Measurements from ENCODE around the gene ZNF598. TPM values are rescaled to one million over a fixed set of nuclear protein-coding genes. Genes with fewer than 3 reads are reported as not detected.
A peak's percentile ranks its signal among the peaks of the same experiment; 100 is the strongest.

ZNF598 gene
- total RNA-seq, 1 donor from 2014 or later, result 19.1 TPM

DNA sequence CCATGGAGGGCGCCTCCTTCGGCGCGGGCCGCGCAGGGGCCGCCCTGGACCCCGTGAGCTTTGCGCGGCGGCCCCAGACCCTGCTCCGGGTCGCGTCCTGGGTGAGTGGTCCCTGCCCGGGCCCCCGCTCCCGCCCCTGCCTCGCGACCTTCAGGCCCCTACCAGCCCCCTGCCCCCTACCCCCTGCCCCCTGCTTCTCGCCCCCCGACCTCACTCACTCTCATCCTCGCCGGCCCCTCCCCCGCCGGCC lies 19.6 kb downstream of the ZNF598 start:
- DNase-seq, result no peak

DNA sequence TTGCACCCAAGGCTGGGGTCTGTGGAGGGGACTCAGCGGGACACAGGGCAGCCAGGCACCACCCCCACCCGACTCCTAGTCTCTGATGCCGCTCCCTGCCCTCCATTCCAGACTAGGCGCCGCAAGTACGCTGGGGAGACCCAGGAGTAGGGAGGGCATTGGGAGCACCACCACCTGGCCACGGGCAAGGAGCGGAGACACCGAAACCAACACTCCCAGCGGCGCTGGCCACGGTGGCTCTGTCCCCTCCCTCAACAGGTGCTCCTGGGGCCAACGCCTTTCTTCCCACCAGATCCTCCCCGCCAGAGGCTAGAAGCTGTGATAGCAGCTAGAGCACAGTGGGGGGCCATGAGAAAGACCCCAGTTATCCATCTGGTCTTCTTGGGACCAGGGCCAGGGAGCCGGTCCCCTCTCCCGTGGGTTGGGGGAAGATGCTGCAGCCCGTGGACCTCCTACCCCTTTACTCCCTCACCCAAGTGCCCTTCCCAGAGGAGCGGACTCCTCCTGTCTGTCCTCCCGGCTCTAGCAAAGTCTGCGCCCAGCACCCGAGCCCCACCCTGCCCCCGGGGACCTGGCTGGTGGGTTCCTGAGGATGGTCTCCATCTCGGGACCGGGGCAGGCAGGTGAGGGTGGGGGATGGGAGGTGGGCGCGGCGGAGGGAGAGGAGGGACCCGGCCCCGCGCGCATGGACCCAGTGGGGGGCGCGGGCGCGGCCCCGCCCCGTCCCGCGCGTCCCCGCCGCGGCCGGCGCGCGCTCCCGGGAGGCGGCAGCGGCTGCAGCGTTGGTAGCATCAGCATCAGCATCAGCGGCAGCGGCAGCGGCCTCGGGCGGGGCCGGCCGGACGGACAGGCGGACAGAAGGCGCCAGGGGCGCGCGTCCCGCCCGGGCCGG lies 20.2 kb downstream of the ZNF598 start, which contains the start of gene SYNGR3:
TSS of gene SYNGR3 (plus strand) at position 762 of the 892 bp plus-strand sequence. CDS start 133 bp downstream, outside the sequence.
- DNase-seq, result no peak

DNA sequence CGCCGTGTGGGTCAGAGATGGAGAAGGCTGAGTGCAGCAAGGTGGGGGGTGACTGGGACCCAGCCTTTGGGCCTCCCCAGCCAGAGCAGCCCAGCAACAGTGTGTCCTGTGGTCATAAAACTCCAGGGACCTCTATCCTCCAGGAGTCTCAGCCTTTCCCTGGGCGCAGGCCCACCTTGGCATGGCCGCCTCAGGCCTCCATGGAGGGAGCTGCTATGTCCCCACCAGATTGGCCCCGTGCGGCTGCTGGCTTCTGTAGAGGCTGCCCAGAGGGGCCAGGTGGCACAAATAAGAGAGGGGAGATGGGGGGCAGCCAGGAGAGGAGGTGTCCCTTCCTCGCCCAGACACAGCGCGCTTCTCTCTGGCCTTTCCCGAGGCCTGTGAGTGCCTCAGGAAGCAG lies 22.4 kb downstream of the ZNF598 start:
- no peak for DNase-seq

DNA sequence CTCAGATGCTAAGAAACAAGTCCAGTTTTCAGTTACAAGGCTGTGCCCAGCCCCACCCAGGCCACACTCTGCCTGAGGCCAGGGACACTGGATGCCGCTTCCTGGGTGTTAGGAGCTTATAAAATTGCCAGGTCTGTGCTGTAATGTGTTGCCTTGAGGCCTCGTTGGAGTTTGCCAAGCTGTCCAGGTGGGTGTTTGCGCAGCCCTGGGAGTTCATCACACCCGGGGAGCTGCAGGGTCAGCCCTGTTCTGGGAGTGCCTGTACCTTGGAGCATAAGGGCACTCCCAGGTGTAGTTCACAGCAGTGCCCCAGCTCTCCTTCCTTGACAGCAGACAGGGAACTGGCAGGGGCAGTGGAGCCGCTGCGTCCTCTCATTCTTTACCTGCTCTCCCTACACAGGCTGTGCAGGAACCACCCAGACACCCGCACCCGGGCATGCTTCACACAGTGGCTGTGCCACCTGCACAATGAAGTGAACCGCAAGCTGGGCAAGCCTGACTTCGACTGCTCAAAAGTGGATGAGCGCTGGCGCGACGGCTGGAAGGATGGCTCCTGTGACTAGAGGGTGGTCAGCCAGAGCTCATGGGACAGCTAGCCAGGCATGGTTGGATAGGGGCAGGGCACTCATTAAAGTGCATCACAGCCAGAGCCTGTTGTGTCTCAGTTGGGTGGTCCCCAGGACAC lies 24.0 kb downstream of the ZNF598 start:
- DNase-seq, result no peak

DNA sequence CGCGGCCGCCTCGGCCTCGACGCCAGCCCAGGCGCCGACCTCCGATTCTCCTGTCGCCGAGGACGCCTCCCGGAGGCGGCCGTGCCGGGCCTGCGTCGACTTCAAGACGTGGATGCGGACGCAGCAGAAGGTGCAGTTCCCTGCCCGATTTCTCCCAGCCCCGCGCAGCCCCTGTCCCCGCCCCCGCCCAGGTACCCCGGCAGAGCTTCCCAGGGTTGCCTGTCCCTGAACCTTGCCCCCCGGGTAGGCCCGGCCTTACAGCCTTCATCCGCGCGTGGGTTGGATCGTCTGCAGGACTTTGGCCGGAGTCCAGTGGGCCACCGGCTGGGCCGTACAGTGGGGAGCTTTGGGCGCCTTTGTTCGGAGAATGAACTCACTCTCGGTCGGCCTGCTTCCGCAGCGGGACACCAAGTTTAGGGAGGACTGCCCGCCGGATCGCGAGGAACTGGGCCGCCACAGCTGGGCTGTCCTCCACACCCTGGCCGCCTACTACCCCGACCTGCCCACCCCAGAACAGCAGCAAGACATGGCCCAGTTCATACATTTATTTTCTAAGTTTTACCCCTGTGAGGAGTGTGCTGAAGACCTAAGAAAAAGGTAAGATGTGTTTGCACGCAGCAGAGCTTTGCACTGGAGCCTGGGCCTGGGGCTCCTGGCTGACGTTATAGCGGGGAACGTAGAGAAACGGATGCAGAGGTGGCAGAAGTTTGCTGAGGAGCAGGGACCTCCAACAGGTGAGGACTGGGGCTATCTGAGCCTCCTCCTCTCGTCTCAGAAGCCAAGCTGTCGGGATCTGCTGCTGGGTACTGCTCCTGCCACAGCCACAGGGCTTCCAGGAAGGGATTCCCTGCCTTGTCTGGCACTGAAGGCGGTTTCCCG lies 25.0 kb downstream of the ZNF598 start:
- no peak for DNase-seq

DNA sequence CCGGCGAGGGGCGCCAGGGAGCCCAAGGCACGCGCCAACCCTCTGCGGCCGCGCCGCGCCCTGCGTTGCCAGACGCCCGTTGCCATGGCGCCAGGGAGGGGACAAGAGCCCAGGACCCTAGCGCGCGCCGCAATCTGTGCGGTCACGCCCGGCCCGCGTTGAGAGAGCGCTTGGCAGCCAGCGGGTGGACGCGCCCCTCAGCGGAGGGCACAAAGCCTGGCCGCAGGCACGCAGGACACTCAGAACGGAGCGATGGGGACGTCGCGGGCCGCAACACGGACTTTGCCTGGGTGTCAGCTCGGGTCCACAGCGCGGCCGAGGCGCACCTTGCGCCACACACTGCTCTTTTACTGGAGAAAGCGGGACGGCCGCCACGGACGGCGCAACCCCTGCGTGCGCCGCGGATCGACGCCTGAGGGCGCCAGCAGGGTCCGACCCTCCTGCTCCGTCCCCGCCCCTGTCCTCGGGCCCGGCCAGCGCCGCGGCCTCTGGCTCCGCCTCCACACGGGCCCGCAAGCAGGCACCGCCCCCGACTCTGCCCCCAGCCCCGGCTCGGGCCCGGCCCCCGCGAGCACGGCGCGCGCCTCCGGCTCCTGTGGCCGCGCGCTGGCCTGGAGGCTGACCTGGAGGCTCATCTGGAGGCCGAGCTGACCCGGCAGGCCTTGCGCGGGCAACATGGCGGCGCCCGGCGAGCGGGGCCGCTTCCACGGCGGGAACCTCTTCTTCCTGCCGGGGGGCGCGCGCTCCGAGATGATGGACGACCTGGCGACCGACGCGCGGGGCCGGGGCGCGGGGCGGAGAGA lies 25.9 kb downstream of the ZNF598 start, which contains the start of gene GFER:
TSS of gene GFER (plus strand) at position 650 of the 803 bp plus-strand sequence. CDS start at position 676, 26 bp downstream.
- peak; percentile 97 for DNase-seq

DNA sequence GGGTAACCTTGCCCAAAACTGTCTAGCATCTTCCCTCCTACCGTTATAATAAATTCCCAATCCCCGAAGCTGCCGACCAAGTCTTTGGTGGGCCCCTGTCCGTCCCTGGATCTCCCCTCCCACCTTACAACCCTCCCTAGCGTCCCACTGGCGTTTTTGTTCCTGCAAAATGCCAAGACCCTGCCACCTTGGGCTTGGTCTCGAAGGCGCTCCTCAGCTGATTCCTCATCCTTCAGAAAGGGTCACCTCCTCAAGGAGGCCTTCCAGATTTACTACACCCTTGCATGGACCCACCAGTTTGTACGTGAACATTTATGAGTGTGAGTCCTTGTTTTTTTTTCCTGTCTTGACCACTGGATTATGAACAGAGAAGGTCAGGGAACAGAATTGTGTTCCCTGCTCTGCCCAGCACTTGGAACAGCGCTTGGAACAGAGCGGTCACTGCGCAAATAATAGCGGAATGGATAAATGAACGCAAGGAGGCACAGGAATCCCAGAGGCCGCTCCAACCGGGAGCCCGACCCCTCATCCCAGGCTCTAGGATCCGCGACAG lies 26.6 kb downstream of the ZNF598 start:
- no peak for DNase-seq

DNA sequence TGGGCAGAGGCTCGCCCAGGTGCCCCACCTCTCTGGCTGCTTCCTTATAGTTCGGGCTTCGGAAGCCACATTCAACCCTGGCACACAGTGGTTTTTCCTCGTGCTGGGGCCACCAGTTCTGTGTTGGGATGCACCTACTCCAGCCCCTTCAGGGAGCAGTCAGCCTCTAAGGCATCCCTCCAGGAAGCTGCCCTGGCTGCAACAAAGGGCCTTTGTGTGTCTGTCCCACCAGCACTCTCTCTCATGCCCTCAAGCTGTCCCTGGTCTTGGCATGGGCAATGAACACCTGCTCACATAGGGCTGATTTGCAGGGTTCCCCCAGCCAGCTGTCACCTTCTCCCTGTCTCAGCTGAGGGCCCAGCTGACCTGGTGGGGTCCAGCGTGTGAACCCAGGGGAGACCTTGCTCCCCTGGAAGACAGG lies 27.6 kb downstream of the ZNF598 start:
- no peak for DNase-seq

DNA sequence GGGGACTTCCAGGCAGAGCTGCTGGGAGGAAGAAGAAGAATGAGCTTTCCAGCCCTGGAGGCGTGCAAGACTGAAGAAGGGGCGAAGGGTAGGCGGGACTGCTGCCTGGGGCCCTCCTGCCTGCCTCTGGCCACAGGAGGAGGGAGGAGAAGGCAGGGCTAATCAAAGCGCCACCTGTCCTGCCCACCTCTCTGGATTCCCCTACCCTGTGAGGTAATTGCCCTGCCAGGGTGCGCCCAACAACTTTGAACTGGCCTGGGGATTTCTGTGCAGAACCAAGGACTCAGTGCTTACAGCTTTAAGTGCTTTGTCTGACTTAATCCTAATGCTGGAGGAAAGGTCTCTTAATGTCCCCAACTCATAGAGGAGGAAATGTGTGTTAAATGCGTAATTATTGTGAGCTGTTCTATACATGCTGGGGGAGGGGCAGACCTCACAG lies 28.2 kb downstream of the ZNF598 start, which contains the start of gene NOXO1:
TSS of gene NOXO1 (minus strand) at position 72 of the 439 bp plus-strand sequence. CDS start 290 bp downstream, outside the sequence.
- no peak for DNase-seq

DNA sequence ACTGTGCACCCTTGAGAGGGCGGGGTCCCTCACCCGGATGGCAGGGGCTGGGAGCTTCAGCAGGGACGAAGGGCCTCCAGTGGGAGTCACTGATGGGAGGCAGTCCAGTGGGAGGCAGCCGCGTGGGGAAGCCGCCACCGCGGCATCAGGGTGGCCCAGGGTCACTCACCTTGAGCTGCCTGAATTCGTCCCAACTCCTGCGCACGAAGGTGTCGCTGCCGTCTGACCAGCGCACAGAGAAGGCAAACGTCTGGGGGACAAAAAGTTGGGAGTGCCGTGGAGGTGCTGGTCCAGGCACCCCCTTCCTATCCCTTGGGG lies 28.9 kb downstream of the ZNF598 start:
- DNase-seq, result no peak

DNA sequence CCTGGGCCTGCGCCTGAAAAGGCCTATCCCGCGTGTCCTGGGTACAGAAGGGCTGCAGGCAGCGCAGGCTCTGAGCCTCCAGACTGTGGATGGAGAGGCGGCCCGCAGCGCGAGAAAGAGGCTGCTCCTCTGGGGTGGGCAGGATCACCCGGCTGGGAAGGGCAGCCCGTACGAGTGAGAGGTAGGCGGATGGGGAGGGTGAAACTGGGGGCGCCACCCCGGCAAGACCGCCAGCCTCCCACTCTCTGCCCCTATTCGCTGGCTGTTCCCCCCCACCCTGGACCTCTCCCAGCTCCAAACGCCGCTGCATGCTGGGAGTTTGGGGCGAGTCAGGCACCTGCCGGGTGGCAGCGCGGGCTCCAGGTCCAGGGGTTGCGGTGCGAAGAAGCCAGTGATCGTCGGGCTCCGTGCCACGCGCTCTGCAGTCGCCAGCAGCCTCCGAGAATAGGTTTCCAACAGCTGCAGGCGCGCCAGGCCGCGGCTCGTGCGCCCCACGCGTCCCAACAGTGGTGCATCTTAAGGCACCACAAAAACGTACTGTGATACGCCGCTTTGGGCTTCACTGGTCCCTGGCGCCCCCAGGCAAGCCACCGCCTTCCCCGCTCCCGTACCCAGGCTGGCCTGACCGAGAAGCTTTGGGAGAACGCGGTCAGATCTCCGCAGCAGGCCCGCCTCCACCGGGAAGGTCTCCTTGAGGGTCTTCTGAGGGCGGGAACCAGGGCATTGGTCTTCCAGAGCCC lies 29.4 kb downstream of the ZNF598 start:
- no peak for DNase-seq

DNA sequence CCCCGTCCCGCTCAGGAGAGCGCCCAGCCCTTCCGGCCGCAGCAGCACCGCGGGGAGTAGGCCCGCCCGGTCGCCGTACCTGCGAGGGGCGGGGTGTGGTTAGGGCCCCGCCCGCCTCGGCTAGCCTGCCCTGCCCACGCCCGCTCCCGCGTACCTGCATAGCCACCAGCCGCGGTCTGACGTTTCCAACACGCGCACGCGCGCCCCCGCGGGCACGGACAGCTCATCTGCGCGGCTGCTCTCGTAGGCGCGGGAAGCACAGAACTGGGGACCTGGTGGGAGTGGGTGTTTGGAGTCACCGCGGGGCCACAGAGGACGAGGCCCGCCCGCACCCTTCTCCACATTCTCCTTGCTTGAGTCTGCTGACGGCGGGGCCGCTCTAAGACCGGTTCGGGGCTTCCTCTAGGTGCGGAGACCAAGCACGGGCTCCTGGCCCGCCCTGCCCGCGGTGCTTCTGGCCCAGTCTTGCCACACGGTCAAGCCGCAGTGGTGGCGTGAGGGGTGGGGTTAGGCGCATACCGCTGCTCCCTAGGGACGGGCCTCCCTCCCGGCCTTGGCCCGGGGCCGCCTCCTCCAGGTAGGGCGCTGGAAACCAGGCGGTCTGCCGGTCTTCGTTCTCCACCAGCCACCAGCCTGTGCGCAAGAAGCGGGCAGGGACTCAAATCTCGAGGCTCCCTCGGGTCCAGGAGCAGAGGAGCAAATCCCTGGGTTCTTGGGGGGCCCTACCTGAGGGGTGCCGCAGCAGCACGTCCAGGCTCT lies 30.2 kb downstream of the ZNF598 start:
- DNase-seq, result no peak

DNA sequence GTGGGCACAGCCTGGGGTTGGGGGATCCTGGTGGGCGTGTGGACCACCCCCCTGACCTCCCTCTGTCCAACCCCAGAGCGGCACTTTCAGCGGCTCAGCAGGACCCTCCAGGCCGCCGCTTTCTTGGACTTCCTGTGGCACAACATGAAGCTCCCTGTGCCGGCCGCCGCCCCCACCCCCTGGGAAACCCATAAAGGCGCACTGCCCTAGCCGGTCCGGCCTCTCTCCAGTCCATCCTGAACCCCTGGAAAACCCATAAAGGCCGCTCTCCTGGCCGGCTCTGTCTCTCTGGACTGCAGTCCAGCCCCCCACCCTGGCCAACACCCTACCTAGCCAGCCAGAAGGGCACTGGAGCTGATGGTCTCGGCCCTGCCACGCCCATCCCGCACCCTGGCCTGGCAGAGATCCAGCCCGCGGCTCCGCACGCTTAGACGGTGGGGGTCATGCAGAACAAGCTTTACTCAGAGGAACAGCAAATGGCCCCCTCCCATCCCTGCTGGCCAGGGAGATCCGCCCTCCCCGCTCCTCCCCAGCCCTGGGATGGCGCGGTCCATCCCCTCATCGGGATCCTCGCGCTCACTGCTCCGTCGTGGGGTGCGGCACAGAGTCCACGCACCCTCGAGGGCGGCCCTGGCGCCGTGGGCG lies 31.0 kb downstream of the ZNF598 start:
- no peak for DNase-seq

DNA sequence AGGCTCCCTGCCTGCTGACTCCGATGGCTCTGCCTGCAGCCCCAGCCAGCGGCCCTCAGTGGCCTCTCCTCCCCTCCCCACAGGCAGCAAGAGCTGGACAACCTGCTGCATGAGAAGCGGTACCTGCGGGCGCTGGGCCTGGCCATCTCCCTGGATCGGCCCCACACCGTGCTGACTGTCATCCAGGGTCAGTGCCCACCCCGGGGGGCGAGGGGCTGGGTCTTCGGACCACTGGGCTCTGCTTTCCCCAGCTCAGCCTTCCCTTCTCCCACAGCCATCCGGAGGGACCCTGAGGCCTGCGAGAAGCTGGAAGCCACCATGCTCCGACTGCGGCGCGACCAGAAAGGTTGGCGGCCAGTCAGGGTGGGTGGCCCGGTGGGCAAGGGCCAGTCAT lies 31.7 kb downstream of the ZNF598 start:
- no peak for DNase-seq

DNA sequence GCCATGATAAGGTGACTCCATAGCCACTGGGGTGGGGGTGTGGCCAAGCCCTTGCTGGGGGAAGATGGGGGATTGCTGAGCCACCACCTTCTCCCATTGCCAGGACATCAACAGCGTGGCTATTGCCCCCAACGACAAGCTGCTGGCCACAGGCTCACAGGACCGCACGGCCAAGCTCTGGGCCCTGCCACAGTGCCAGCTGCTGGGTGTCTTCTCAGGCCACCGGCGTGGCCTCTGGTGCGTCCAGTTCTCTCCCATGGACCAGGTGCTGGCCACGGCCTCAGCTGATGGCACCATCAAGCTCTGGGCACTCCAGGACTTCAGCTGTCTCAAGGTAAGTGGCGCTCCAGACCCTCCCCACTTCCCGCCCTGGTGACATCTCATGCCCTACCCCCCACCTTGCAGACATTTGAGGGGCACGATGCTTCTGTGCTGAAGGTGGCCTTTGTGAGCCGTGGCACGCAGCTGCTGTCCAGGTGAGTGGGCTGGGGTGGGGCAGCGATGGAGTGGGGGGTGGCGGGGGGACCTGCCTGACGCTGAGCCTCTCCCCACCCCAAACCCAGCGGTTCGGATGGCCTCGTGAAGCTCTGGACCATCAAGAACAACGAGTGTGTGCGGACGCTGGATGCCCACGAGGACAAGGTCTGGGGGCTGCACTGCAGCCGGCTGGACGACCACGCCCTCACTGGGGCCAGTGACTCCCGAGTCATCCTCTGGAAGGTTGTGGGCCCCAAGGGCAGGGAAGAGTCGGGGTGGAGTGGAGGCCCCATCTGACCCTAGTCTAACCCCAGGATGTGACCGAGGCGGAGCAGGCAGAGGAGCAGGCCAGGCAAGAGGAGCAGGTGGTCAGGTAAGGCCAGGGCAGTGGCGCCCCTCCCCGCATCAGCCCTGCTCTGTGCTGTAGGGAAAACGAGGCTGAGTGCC lies 32.4 kb downstream of the ZNF598 start:
- no peak for DNase-seq

DNA sequence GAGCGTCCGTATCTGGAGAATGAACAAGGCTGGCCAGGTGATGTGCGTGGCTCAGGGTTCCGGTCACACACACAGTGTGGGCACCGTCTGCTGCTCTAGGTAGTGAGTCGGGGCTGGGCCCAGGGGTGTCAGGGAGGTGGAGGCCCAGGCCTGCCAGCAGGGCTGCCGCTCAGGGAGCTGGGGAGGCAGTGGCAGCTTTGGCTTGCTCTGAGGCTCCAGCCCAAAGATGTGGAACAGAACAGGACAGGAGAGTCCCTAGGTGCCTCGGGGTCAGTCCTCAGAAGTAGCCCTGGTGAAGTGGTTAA lies 33.5 kb downstream of the ZNF598 start:
- no peak for DNase-seq

DNA sequence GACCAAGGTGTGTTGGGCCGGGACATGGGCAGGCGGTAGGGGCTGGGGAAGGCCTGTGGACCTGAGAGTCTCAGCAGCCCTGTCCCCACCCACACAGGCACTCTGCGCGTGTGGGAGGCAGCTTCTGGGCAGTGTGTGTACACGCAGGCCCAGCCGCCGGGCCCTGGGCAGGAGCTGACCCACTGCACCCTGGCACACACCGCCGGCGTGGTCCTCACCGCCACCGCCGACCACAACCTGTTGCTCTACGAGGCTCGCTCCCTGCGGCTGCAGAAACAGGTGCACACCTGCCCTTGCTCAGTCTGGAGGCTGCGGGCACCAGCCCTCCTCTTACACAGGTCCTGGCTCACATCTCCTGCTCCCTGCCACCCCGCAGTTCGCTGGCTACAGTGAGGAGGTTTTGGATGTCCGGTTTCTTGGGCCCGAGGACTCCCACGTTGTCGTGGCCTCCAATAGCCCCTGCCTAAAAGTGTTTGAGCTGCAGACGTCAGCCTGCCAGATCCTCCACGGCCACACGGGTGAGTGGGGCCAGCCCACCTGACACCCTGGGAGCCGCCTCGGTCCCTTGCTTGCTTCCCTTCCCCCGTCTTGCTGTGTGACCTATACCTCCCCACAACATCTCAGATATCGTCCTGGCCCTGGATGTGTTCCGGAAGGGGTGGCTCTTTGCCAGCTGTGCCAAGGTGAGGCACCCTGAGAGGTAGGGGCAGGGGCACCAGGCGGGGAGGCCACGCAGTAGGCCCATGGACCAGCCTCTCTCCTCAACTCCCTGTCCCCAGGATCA lies 34.0 kb downstream of the ZNF598 start:
- DNase-seq, result no peak

Measured in dermis blood vessel endothelial cell (primary cell).